GM18907 (cell line): ENCODE results near the gene TTLL9.

Experiments
- ATAC-seq: cut with Tn5 transposase; IDR thresholded peaks from one replicate; pipeline ENCODE4 v1.9.1; 2021; ENCODE audit warnings: mild to moderate bottlenecking, moderate library complexity; ENCODE audit not compliant: unreplicated experiment

TTLL9 gene

DNA sequence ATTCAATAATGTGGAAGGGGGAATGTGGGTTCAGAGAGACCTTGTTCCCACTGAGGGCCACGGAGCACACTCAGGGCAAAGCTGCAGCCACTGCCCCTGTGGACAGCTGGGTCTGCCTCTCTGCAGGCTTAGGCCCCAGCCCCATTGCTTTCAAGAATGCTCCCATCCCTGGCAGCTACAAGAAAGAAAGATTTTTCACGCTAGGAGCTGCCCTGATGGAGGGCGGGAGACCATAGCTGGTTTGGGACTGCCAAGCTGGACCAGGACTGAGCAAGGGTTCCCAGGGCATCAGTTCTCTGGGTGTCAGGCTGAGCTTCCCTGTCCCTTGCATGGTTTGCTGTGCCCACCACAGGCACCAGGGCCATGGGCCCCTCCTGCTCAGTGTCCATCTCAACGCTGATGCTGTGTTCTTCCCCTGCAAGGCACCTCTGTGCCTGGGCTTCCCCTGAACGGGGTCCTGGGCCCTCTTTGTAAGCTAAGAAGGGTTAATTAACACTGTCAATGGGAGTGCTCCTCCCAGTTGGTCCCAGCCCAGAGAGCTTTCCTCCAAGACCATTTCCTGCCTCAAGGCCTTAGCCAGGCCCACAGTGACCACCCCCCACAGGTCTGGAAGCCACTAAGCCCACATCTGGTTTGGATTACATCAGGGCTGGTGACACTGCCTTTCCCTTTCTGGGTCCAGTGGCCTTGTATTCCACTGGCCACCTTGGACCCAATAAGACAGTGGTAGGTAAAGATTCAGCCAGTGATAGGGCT, 33.4 kb upstream of the TTLL9 start:
- no peak for ATAC-seq

DNA sequence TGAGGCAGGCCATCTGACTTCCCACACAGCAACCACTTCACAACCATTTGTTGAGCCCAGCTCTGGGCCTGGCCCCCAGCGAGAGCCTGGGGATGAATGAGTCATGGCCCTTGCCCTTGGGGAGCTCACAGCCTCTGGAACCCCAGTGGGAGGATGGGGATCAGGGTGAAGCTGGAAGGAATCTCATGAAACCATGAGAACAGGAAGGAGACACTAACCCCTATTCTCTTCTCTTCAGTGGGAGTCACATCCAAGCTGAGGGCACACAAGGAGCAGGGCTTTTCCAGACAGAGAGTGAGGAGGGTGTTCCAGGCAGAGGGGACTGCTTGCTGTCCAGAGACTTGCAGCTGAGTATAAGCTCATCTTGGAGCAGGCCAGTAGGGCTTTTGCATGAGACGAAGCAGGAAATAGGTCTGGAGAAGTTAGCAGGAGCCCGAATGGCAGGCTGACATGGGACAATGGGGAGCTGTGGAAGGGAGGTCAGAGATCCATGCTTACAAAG, 32.5 kb upstream of the TTLL9 start:
- ATAC-seq, result no peak

DNA sequence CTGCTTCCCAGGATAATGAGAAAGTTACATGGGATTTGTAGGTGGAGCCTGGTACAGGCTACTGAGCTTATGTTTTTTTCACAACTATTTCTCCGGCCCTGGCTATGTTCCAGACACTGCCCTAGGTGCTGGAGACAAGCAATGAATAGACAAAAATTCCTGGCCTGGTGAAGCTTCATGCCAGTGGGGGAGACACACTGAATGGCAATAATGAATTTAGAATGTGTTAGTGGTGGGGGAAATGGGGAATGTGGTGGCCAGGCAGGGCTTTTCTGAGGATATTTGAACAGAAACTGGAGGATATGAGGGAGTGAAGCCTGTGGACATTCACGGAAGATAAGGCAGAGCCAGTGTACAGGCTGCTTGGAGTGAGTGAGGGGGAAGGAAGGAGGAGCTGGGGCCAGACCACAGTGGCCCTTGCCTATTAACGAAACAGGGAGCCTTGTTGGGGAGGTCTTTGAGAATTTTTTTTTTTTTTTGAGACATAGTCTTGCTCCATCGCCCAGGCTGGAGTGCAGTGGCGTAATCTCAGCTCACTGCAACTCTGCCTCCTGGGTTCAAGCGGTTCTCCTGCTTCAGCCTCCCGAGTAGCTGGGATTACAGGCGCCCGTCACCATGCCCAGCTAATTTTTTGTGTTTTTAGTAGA, 31.7 kb upstream of the TTLL9 start:
- no peak for ATAC-seq

DNA sequence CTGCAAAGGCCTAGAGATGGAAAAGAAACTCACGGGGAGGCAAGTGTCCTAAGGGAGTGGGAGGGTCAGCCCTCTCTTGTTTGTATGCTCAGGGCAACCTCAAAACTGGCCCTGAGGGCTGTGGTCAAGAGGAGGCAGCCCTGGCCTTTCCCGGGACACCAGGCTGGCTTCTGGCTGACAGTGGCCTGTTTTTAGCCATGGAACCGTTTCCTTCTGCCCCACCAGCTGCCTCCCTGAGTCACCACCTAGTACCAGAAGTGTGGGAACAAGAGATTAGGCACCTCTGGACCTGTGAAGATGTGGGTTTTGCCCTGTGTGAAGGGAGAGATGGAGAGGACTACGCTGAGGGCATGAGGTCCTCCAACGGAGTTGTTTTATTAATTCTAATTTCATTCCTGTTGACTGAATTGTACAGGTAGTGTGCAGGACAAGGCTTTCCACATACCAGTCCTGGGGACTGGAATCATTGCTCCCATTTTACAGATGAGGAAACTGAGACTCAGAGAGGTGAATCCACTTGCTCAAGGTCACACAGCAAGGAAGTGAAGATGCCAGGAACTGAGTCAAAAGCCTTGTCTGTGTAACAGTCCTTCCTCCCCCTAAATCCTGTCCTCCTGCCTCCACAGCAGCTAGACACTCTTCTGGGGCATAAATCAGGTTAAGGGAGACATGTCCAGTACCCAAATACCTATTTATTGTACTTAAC, 30.5 kb upstream of the TTLL9 start:
- no peak for ATAC-seq

DNA sequence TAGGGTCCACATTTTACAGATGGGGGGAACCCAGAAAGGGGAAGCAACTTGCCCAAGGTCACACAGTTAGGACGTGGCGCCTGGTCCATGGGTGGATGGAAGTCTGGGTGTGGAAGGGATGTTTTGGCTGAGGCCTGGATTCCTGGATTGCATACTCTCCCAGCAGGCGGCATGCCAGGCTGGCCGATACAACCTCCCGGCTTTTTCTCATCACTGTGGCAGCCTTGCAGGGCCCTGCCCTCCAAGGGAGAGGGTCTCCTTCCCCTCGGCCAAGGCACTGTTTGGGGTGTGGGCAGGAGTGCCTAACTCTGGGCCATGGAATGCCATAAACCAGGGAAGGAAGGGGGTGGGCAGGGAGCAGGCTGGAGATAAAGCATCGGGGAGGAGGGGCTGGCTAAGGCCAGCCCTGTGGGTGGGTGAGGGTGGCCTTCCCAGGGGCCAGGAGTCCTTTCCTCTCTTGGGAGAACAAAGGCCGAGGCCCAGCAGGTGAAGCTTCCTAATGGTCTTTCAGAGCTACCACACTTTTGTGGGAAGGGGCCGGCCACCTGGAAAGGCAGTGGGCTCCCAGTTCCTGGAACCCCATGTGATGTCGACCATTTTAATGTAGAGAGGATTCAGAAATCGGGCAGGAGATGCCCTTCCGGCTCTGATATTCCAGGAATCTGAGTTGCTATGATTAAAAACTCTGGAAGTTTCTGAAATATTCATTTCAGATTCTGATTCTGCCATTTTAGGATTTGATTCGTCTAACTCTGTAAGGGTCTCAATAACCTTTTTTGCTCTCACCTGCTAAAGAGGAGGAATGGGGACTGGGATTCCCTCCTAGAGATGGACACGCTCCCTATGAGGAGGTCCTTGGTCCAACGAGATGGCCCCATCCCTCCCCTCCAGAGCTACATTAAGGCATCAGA, 29.3 kb upstream of the TTLL9 start:
- no peak for ATAC-seq

DNA sequence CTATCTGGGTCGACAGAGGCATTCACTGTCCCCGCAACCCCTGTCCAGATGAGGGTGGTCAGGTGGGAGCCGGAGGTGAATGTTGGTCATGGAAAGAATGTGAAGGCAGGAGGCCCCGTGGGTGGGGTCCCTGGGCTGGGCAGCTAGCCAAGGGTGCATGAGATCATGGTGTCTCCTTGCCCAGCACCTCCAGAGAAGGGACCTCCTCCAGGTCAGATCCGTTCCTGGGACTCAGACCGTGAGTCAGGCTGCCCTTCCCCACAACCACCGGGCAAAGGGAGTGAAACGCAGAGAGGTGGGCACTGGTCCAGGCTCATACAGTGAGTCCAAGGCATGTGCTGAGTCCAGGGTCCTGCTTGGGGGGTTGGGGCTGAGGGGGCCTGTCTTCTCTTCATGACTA, 28.5 kb upstream of the TTLL9 start:
- no peak for ATAC-seq

DNA sequence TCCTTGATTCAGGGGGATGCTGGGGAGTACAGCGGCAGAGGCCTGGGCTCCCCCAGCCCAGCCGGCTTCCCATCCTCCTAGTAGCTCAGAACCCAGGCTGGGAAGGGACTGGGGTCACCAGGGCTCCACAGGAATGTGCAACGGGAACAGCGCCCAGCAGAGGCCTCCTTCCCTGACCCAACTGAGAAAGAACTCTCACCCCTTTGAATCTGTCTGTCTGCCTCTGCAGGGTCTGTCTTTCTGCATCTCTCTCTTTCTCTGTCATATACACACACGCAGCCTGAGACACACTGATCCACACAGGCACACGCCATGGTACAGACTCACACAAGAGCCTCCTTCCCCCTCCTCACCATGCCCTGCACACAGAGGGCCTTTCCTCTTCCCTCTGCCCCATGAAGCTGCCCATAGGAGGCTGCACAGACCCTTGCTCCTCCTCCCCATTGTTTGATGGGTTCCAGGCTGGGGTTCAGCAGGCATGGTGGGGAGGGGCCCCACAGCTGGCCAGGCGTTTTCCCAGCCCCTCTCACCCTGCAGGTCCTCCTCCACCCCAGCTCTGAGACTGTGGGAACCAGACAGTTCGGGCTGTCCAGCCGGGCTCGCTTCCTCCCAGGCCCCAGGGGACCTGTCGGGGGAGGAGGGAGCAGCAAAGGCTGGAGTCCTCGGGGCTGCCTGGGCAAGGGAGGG, 27.8 kb upstream of the TTLL9 start:
- ATAC-seq, result no peak

DNA sequence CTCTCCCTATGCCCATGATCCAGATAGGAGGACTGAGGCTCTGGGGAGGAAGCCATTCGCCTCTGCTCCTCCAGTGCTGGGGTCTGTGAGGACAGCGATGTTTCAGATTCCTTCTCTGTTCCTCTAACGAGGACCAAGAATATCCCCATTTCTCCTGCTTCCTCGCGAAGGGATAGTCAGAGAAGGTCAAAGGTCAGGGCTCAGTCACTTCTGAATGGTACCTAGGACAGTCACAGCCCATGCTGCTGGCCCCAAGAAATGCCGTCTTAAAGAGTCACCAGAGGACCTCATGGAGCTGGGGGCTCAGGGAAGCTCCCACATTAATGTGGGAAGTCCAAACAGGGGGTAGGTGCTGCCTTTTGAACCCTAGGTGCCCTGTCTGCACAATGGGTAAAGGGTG, 27.1 kb upstream of the TTLL9 start:
- ATAC-seq, result no peak

DNA sequence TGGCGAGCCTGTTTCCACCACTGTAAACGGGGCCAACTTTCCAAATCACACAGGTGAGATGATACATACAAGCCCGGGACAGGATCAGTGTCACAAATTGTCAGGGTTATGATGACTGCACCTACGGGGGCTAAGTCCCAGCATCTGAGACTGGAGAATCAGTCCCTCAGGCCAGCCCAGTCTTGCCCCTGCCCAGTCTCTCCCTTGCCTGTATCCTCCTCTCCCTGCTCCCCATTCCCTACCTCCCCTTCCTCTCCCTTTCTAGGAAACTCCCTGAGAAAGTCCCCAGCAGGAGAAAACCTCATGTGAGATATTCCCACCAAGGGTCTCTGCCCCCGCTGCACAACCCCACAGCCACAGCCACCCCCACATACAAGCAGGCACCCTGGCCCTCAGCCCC, 26.6 kb upstream of the TTLL9 start:
- ATAC-seq, result no peak

DNA sequence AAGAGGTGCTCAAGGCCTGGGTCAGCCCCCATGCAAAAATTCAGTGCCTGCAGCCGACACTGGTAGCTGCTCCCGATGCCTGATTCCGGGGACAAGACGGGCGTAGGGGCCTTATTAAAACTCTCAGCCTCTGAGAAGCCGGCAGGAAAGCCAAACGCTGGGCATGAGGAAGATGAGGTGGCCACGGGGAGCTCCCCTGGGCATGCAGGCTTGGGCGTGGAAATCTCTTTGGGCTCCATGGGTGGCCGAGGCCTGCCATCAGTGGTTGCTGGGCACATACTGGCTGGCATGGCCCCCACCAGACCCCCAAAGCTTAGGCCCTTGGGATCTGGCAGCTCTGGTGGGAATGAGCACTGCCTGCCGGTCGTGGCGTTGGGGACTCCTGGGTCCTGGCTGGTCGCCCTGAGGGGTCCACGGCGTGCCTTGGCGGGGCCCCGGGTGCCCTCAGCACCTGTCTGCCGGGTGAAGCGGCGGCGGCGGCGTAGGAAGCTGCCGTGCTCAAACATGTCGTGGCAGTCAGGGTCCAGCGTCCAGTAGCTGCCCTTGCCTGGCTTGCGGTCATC, 25.6 kb upstream of the TTLL9 start:
- ATAC-seq, result no peak

DNA sequence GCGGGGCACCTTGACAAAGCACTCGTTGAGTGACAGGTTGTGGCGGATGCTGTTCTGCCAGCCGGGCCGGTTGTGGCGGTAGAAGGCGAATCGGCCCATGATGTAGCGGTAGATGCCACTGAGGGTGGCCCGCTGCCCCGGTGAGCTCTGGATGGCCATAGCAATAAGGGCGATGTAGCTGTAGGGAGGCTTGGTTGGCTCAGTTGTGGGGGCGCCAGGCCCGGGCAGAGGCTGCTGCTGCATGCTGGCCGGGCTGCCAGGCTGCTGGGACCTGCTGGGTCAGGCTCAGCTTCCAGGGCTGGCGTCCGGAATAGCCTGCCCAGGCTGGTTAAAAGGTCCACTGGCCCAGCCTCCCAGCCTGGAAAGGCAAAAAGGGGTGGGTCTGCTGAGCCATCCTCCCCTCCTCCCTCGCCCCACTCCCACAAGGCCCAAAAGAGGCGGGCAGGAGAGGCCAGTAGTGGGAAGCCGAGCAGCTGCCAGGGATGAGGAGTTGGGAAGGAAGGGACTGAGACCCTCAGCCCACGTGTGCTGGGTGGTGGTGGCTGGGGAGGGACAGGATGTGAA, 25.1 kb upstream of the TTLL9 start, which contains the start of gene FOXS1:
TSS of gene FOXS1 (minus strand) at position 305 of the 564 bp plus-strand sequence. CDS start at position 243, 62 bp downstream.
- ATAC-seq, result no peak

DNA sequence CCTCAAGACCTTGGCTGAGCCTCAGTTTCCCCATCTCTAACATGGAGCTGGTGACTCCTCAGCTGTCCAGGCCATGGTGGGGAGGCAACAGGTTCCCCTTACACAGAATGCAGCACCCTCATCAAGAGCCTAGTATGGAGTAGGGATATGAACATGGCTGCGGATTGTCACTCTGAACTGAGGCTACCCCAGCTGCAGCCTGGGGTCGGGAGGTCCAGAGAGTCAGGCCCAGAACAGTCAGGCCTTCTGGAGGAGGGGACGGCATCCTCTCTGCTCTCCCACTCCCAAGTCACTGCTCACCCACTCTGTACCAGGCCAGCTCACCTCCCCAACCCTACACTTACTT, 23.7 kb upstream of the TTLL9 start:
- no peak for ATAC-seq

DNA sequence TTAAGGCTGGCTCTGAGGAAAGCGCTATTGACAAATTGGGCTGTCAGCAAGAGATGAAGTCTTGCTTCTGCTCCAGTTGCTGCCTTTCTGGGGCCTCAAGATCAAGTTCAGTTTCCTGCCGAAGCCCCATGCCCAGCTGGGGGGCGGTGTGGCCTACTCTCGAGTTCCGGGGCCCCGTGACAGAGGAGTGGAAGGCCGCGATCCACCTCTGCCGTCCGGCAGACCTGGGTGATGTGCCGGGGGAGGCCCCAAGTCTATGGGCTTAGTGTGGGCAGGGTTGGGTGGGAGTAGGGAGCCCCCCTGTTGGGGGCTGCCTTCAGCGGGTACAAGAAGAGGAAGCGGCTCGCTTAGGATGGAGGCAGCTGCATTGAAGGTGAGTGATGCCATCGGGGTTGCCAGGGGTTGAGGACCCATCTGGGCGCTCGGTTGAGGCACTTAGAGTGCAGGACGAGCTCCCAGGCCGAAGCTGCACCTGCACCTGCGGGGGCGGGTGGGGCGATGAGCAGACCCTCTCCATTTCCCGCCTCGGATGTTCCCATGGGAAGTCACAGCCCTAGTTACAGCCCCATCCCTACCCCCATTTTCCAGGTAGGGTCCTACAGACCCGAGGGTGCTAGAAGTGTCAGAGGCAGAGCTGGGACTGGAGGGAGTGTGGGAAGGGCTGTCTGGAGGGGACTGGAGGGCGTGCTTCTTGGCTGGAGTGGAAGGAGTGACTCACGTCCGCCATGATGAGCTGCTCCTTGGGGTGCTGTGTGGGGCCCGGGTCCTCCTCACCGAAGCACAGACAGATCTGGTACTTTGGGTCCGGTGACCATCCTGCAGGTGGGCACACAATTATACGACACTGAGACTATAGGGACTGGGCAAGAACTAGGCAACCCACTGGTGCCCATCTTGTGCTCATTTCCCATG, 22.1 kb upstream of the TTLL9 start:
- no peak for ATAC-seq

DNA sequence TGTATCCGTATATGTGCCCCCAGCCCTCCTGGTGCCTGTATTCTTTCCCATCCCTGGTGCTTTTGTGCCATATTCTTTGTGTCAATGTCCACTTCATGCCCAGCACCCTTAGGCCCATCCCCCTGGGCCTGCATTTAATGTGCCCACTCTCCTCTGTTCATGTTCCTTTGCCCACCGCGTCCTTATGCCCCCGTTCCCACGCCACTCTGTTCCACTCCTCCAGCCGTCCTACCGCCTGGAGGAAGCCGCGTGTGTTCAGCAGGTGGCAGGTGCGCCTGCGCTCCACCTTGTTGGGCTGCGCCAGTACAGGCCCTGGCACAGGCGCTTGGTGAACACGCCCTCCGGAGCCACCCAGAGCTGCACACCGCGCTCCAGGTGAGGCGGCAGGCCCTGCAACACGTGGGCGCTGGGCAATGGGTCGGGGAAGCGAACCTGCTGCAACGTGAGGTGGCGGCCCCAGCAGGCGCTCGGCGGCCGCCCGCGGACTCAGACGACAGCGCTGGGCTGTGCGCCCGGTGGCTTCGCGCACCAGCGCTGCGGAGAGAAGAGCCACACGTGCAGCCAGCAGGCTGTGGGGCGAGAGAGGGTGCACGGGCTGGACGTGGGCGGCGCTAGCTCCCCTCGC, 21.0 kb upstream of the TTLL9 start:
- ATAC-seq, result no peak

DNA sequence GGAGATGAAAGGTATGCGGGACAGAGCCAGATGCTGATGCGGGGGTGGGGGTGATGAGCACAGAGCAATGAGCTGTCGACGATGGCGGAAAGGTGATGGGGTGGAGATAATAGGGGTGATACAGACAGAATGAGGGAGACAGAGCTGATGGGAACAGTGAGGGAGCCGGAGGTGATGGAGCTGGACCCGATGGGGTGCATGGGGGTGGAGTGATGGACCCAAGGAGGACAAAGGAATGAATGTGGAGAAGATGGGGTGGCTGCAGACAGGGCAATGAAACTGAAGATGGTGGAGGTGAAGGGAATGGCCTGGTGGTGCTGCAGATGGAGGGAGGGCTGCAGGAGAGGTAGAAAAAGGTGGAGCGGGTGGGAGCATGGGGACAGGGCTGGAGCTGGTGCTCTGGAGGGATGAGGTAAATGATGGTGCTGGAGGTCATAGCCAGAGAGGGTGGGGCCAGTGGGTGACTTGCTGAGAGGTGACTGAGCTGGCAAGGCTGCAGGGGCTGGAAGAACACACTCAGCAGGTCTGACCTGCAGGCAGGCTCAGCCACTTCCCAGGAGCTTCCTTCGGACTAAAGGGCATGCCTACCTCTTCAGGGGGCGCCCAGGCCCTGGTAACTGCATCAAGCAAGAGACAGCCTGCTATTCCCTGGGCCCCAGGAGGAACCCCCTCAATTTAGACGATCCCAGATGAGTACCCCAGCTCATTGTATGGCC, 19.0 kb upstream of the TTLL9 start:
- no peak for ATAC-seq

DNA sequence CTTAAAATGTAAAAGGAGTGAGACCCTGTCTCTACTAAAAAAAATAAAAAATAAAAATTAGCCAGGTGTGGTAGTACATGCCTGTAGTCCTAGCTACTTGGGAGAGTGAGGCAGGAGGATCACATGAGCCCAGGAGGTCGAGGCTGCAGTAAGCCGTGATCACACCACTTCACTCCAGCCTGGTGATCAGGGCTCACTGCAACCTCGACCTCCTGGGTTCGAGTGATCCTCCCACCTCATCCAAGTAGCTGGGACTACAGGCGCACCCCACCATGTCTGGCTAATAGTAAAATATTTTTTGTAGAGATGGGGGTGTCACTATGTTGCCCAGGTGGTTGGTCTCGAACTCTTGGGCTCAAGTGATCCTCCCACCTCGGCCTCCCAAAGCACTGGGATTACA, 17.0 kb upstream of the TTLL9 start:
- ATAC-seq, result no peak

DNA sequence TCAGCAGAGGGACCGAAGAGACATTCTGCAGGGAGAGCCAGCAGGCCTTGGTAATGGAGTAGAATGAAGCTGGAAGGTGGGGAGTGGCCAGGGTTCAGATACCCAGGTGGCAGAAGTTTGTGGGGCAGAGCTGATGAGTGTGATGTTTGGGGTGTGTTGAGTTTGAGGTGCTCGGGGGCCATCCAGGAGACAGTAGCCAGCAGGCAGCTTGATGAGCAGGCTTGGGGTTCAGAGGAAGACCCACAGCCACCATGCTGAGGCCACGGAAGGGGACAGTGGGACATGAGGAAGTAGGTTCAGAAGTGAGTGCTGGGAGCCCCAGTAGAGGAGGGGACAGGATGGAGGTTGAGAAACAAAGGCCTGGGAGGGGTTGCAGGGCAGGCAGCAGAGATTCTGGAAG, 13.9 kb upstream of the TTLL9 start:
- ATAC-seq, result no peak
